Trophoblast cell (in vitro differentiated cells and primary cell): ENCODE measurements around the gene AGPAT1.
"Not testable (repeated sequence)": the region's sequence is repeated elsewhere in the genome, so short reads cannot be mapped to it uniquely, and the experiment has no call there.

ENCODE experiments used
- DNase-seq, 2 donors: peaks; one replicate each; pipeline ENCODE4 v3.0.0-alpha.2; 2016
- H2AFZ ChIP-seq: 2 replicates; pipeline ENCODE4 v1.6.1; 2013; ENCODE audit warnings: low read length, moderate library complexity, mild to moderate bottlenecking; ENCODE audit not compliant: insufficient read depth, poor library complexity
- H2AK5ac ChIP-seq: 2 replicates; pipeline ENCODE4 v1.6.1; 2013; ENCODE audit warnings: mild to moderate bottlenecking, low read length
- H2BK120ac ChIP-seq: 2 replicates; pipeline ENCODE4 v1.6.1; 2013; ENCODE audit warnings: low read length, mild to moderate bottlenecking, moderate library complexity; ENCODE audit not compliant: insufficient read depth, poor library complexity
- H2BK12ac ChIP-seq: 2 replicates; pipeline ENCODE4 v1.6.1; 2013; ENCODE audit warnings: mild to moderate bottlenecking, low read length, moderate library complexity
- H2BK5ac ChIP-seq: 2 replicates; pipeline ENCODE4 v1.6.1; 2013; ENCODE audit warnings: low read length, low read depth, moderate library complexity, mild to moderate bottlenecking; ENCODE audit not compliant: poor library complexity
- H3K14ac ChIP-seq: 2 replicates; pipeline ENCODE4 v1.6.1; 2013; ENCODE audit warnings: mild to moderate bottlenecking, low read length
- H3K18ac ChIP-seq: 2 replicates; pipeline ENCODE4 v1.6.1; 2013; ENCODE audit warnings: mild to moderate bottlenecking, low read length
- H3K23ac ChIP-seq: 2 replicates; pipeline ENCODE4 v1.6.1; 2013; ENCODE audit warnings: low read length
- H3K27ac ChIP-seq: 2 replicates; pipeline ENCODE4 v1.5.1; 2013; ENCODE audit warnings: low read depth, mild to moderate bottlenecking, inconsistent platforms, low read length, moderate library complexity
- H3K27me3 ChIP-seq: 2 replicates; pipeline ENCODE4 v1.6.1; 2013; ENCODE audit warnings: inconsistent platforms, mild to moderate bottlenecking, low read length, moderate library complexity; ENCODE audit not compliant: insufficient read depth
- H3K36me3 ChIP-seq, 2 experiments: 1 replicate in 1 of 2; 2 replicates in 1 of 2; pipeline ENCODE4 v1.6.1; 2013; ENCODE audit warnings: low read length in 2 of 2, mild to moderate bottlenecking in 2 of 2, moderate library complexity in 1 of 2; ENCODE audit not compliant: insufficient read depth in 2 of 2, control insufficient read depth in 1 of 2
- H3K4ac ChIP-seq: 2 replicates; pipeline ENCODE4 v1.6.1; 2013; ENCODE audit warnings: low read depth, mild to moderate bottlenecking, low read length, moderate library complexity
- H3K4me1 ChIP-seq, 2 experiments: 1 replicate in 1 of 2; 2 replicates in 1 of 2; pipeline ENCODE4 v1.6.1; 2013; ENCODE audit warnings: low read length in 2 of 2, mild to moderate bottlenecking in 2 of 2, moderate library complexity in 1 of 2; ENCODE audit not compliant: insufficient read depth in 2 of 2, control insufficient read depth in 1 of 2
- H3K4me2 ChIP-seq: 2 replicates; pipeline ENCODE4 v1.6.1; 2013; ENCODE audit warnings: inconsistent platforms, mild to moderate bottlenecking, low read length, moderate library complexity
- H3K4me3 ChIP-seq: 2 replicates; pipeline ENCODE4 v1.5.1; 2013; ENCODE audit warnings: mild to moderate bottlenecking, low read depth, low read length, inconsistent platforms
- H3K79me1 ChIP-seq: one replicate; pipeline ENCODE4 v1.6.1; 2013; ENCODE audit warnings: low read length
- H3K79me2 ChIP-seq: 2 replicates; pipeline ENCODE4 v1.6.1; 2013; ENCODE audit warnings: low read length, mild to moderate bottlenecking; ENCODE audit not compliant: control insufficient read depth, insufficient read depth, poor library complexity
- H3K9ac ChIP-seq: 2 replicates; pipeline ENCODE4 v1.6.1; 2013; ENCODE audit warnings: mild to moderate bottlenecking, low read length
- H3K9me3 ChIP-seq: 2 replicates; pipeline ENCODE4 v1.6.1; 2013; ENCODE audit warnings: low read depth, mild to moderate bottlenecking, control low read depth, inconsistent platforms, low read length; ENCODE audit not compliant: insufficient read depth
- H4K12ac ChIP-seq: 2 replicates; pipeline ENCODE4 v1.6.1; 2013; ENCODE audit warnings: low read depth, mild to moderate bottlenecking, low read length, moderate library complexity
- H4K8ac ChIP-seq: 2 replicates; pipeline ENCODE4 v1.6.1; 2013; ENCODE audit warnings: low read depth, mild to moderate bottlenecking, low read length, moderate library complexity
- H4K91ac ChIP-seq: one replicate; pipeline ENCODE4 v1.6.1; 2013; ENCODE audit warnings: low read depth, mild to moderate bottlenecking, low read length, moderate library complexity
- WGBS: extraction: QIAGEN DNeasy Blood & Tissue Kit; methylation state at CpG from one replicate; pipeline ENCODE4 v1.1.7; 2013; ENCODE audit warnings: missing lambda C conversion rate; ENCODE audit not compliant: insufficient read length, insufficient coverage; ENCODE audit errors: extremely low coverage; 5-methylcytosine and 5-hydroxymethylcytosine counted together

AGPAT1 gene

GRCh38 chr6:32195652-32195901, 19.7 kb upstream of the AGPAT1 start:
- H2BK12ac ChIP-seq, result no peak overlapping the region
- H3K4me1 ChIP-seq, result peaks cover 17 to 21% of the 10 kb centered on the region in 2 experiments
- no peak overlapping the region for H4K8ac ChIP-seq
- no peak overlapping the region for H3K14ac ChIP-seq
- H4K91ac ChIP-seq, result no peak overlapping the region
- peaks cover 4% of the 10 kb centered on the region for H3K79me2 ChIP-seq
- H2AFZ ChIP-seq, result no peak overlapping the region
- no peak overlapping the region for H3K4ac ChIP-seq
- no peak overlapping the region for H2AK5ac ChIP-seq
- H3K9me3 ChIP-seq, result no peaks in the 10 kb centered on the region
- H3K36me3 ChIP-seq, result no peaks in the 10 kb centered on the region
- peak overlapping the region; percentile 84 for H3K4me2 ChIP-seq
- peaks cover 20% of the 10 kb centered on the region for H3K79me1 ChIP-seq
- H3K9ac ChIP-seq, result no peak overlapping the region
- H4K12ac ChIP-seq, result no peak overlapping the region
- WGBS, result no CpG with 5 or more reads among the region's 25 CpGs
- H3K23ac ChIP-seq, result no peak overlapping the region
- H3K4me3 ChIP-seq, result no peak overlapping the region
- no peaks in the 10 kb centered on the region for H3K27me3 ChIP-seq
- no peak overlapping the region for H3K18ac ChIP-seq
- no peak overlapping the region for H2BK120ac ChIP-seq
- H3K27ac ChIP-seq, result peak overlapping the region; percentile 97
- peak; percentile 100 for DNase-seq
- H2BK5ac ChIP-seq, result no peak overlapping the region

- H2AK5ac ChIP-seq, result no peak overlapping the region
- H3K4me3 ChIP-seq, result no peak overlapping the region
- H3K36me3 ChIP-seq, result no peaks in the 10 kb centered on the region
- peak overlapping the region; percentile 68 for H3K4me2 ChIP-seq
- peak overlapping the region; percentile 15 for H2AFZ ChIP-seq
- no CpG with 5 or more reads among the region's 15 CpGs for WGBS
- peak overlapping the region; percentile 52 for H2BK5ac ChIP-seq
- H4K12ac ChIP-seq, result peak overlapping the region; percentile 34
- H3K27ac ChIP-seq, result peak overlapping the region; percentile 75
- H3K79me2 ChIP-seq, result peaks cover 6% of the 10 kb centered on the region
- no peak overlapping the region for H3K23ac ChIP-seq
- H3K4me1 ChIP-seq, result peaks cover 17 to 21% of the 10 kb centered on the region in 2 experiments
- peak overlapping the region; percentile 24 for H3K14ac ChIP-seq
- H3K4ac ChIP-seq, result peak overlapping the region; percentile 19
- peak overlapping the region; percentile 55 for H4K8ac ChIP-seq
- no peaks in the 10 kb centered on the region for H3K9me3 ChIP-seq
- peak; percentile 55 to 82 for DNase-seq
- peak overlapping the region; percentile 35 for H2BK12ac ChIP-seq
- H3K27me3 ChIP-seq, result no peaks in the 10 kb centered on the region
- peak overlapping the region; percentile 68 for H3K9ac ChIP-seq
- peak overlapping the region; percentile 41 for H4K91ac ChIP-seq
- peaks cover 24% of the 10 kb centered on the region for H3K79me1 ChIP-seq
- peak overlapping the region; percentile 19 for H3K18ac ChIP-seq
- H2BK120ac ChIP-seq, result no peak overlapping the region
Observed at GRCh38 chr6:32194825-32195651, 19.2 kb upstream of the AGPAT1 start.

GRCh38 chr6:32194388-32194787, 18.5 kb upstream of the AGPAT1 start:
- Histone ChIP-seq H3K4me3 (no peak overlapping the region), H3K36me3 (no peaks in the 10 kb centered on the region), H3K27ac (no peak overlapping the region), H4K8ac (no peak overlapping the region), H3K79me2 (peaks cover 9% of the 10 kb centered on the region), H3K4me2 (no peak overlapping the region), H3K79me1 (peaks cover 27% of the 10 kb centered on the region), H3K9ac (no peak overlapping the region), H4K91ac (no peak overlapping the region), H3K18ac (no peak overlapping the region), H3K4ac (no peak overlapping the region), H2AFZ (no peak overlapping the region), H3K4me1 (peaks cover 17 to 21% of the 10 kb centered on the region in 2 experiments), H3K9me3 (no peaks in the 10 kb centered on the region), H2AK5ac (no peak overlapping the region), H2BK12ac (no peak overlapping the region), H4K12ac (no peak overlapping the region), H3K23ac (no peak overlapping the region), H2BK120ac (no peak overlapping the region), H3K27me3 (no peaks in the 10 kb centered on the region), H2BK5ac (no peak overlapping the region), H3K14ac (no peak overlapping the region)
- WGBS, result no CpG with 5 or more reads among the region's 4 CpGs
- DNase-seq, result no peak

GRCh38 chr6:32193096-32193495, 17.2 kb upstream of the AGPAT1 start:
- H3K4ac ChIP-seq, H2BK12ac ChIP-seq, H2AFZ ChIP-seq, H4K8ac ChIP-seq, H3K36me3 ChIP-seq, H2BK5ac ChIP-seq, H3K18ac ChIP-seq, H3K9ac ChIP-seq, H2AK5ac ChIP-seq, H3K9me3 ChIP-seq, H3K27ac ChIP-seq, H3K23ac ChIP-seq, DNase-seq, H3K27me3 ChIP-seq, H3K4me3 ChIP-seq: not testable (repeated sequence)
- WGBS, result no CpG with 5 or more reads among the region's 13 CpGs
- Histone ChIP-seq H3K79me1 (peaks cover 31% of the 10 kb centered on the region), H4K12ac (peak overlapping the region; percentile 76), H3K14ac (peak overlapping the region; percentile 64), H3K4me1 (peaks cover 20 to 29% of the 10 kb centered on the region in 2 experiments), H2BK120ac (peak overlapping the region; percentile 37), H3K79me2 (peaks cover 16% of the 10 kb centered on the region), H4K91ac (peak overlapping the region; percentile 92), H3K4me2 (peak overlapping the region; percentile 55)
